ENCODE data around the gene ZFAND4.

DNA sequence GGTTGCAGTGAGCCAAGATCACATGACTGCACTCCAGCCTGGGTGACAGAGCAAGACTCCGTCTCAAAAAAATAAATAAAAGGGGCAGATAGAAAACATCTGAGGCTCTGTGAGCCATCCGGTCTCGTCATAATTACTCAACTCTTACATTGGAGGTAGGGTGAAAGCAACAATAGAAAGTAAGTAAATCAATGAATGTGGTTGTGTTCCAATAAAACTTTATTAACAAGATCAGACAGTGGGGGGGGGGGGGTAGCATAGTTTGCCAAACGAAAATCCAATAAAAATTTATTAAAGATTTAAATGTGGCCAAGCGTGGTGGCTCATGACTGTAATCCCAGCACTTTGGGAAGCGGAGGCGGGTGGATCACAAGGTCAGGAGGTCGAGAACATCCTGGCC lies 2.8 kb upstream of the ZFAND4 start:
- no peak for TF ChIP-seq ESRRG (CRISPR knock-in tag; IDR thresholded peaks at IDR 0.05)
- no peak for TF ChIP-seq OSR1 (CRISPR knock-in tag; IDR thresholded peaks at IDR 0.05)
- TF ChIP-seq RARB (CRISPR knock-in tag; IDR thresholded peaks at IDR 0.05), result no peak
- no peak for TF ChIP-seq POU6F1 (CRISPR knock-in tag; IDR thresholded peaks at IDR 0.05; ENCODE audit: borderline replicate concordance, low read depth)
- TF ChIP-seq ZFP3 (CRISPR knock-in tag; IDR thresholded peaks at IDR 0.05), result no peak
- TF ChIP-seq, protein P1, sequence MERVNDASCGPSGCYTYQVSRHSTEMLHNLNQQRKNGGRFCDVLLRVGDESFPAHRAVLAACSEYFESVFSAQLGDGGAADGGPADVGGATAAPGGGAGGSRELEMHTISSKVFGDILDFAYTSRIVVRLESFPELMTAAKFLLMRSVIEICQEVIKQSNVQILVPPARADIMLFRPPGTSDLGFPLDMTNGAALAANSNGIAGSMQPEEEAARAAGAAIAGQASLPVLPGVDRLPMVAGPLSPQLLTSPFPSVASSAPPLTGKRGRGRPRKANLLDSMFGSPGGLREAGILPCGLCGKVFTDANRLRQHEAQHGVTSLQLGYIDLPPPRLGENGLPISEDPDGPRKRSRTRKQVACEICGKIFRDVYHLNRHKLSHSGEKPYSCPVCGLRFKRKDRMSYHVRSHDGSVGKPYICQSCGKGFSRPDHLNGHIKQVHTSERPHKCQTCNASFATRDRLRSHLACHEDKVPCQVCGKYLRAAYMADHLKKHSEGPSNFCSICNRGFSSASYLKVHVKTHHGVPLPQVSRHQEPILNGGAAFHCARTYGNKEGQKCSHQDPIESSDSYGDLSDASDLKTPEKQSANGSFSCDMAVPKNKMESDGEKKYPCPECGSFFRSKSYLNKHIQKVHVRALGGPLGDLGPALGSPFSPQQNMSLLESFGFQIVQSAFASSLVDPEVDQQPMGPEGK (CRISPR knock-in tag; IDR thresholded peaks at IDR 0.05; ENCODE audit: borderline replicate concordance), result no peak
- no peak for TF ChIP-seq ZNF8 (CRISPR knock-in tag; IDR thresholded peaks at IDR 0.05)
- no peak for TF ChIP-seq CSDC2 (CRISPR knock-in tag; IDR thresholded peaks at IDR 0.05)
- TF ChIP-seq SNAI2 (CRISPR knock-in tag; IDR thresholded peaks at IDR 0.05), result no peak
